ENCODE measurements around the gene RHOC. TPM values are rescaled to one million over a fixed set of nuclear protein-coding genes. Genes with fewer than 3 reads are reported as not detected.
A peak's percentile ranks its signal among the peaks of the same experiment; 100 is the strongest.

The RHOC gene
- total and polyA plus RNA-seq, 4 donors: 50.4 to 102 (median 68.8) TPM

DNA sequence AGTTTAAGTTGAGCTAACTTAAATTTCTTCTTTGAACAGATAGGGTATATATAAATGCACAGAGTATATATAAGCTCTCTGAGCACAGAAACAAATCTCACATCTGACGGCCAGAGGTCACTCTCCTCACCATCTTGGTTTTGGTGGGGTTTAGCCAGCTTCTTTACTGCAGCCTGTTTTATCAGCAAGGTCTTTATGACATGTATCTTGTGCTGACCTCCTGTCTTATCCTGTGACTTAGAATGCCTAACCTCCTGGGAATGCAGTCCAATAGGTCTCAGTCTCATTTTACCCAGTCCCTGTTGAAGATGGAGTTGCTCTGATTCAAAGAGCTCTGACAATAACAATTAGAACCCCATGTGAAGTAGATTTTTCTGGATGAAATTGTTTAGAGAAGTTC, 34.1 kb downstream of the RHOC start:
- no peaks in the 10 kb centered on the region for H3K27me3 ChIP-seq (ENCODE audit: control insufficient read depth in 4 of 4, insufficient read depth in 4 of 4, low read length in 3 of 4)
- WGBS: 94% methylated on average over 1 of the region's 1 CpG
- H3K27ac ChIP-seq (ENCODE audit: low read depth in 1 of 2, low read length in 2 of 2): peak overlapping the region; percentile 89 to 96
- DNase-seq (ENCODE audit: low spot score): no peak
- H3K4me1 ChIP-seq (ENCODE audit: control insufficient read depth in 4 of 4, insufficient read depth in 4 of 4, low read length in 3 of 4): peaks cover 0 to 26% (median 21%) of the 10 kb centered on the region in 4 donors
- H3K9me3 ChIP-seq (ENCODE audit: control insufficient read depth in 4 of 4, low read length in 3 of 4): no peaks in the 10 kb centered on the region
- H3K4me3 ChIP-seq (ENCODE audit: low read depth in 1 of 3, low read length in 3 of 3): no peak overlapping the region
- no peak for TF ChIP-seq NR2F2 (IDR thresholded peaks at IDR 0.05)
- TF ChIP-seq JUND (IDR thresholded peaks at IDR 0.05): no peak
- no peak for TF ChIP-seq RAD21 (IDR thresholded peaks at IDR 0.05)
- no peak for TF ChIP-seq RXRA (IDR thresholded peaks at IDR 0.05)
- TF ChIP-seq, protein P1, sequence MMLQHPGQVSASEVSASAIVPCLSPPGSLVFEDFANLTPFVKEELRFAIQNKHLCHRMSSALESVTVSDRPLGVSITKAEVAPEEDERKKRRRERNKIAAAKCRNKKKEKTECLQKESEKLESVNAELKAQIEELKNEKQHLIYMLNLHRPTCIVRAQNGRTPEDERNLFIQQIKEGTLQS (IDR thresholded peaks at IDR 0.05): no peak
- no peak for TF ChIP-seq REST (IDR thresholded peaks at IDR 0.05)
- TF ChIP-seq HNF4G (IDR thresholded peaks at IDR 0.05): no peak
- no peak for TF ChIP-seq GABPA (IDR thresholded peaks at IDR 0.05 in 1 of 2, conservative IDR thresholded peaks at IDR 0.05 in 1 of 2)
- TF ChIP-seq HNF4A (conservative IDR thresholded peaks at IDR 0.05): no peak
- no peak for TF ChIP-seq YY1 (IDR thresholded peaks at IDR 0.05)
- no peak for TF ChIP-seq TAF1 (conservative IDR thresholded peaks at IDR 0.05)
- TF ChIP-seq SP1 (IDR thresholded peaks at IDR 0.05): no peak
- TF ChIP-seq, protein P2, sequence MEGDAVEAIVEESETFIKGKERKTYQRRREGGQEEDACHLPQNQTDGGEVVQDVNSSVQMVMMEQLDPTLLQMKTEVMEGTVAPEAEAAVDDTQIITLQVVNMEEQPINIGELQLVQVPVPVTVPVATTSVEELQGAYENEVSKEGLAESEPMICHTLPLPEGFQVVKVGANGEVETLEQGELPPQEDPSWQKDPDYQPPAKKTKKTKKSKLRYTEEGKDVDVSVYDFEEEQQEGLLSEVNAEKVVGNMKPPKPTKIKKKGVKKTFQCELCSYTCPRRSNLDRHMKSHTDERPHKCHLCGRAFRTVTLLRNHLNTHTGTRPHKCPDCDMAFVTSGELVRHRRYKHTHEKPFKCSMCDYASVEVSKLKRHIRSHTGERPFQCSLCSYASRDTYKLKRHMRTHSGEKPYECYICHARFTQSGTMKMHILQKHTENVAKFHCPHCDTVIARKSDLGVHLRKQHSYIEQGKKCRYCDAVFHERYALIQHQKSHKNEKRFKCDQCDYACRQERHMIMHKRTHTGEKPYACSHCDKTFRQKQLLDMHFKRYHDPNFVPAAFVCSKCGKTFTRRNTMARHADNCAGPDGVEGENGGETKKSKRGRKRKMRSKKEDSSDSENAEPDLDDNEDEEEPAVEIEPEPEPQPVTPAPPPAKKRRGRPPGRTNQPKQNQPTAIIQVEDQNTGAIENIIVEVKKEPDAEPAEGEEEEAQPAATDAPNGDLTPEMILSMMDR (IDR thresholded peaks at IDR 0.05; ENCODE audit: low read depth, low read length, missing input control): no peak
- TF ChIP-seq EGR1 (IDR thresholded peaks at IDR 0.05; ENCODE audit: low read depth in 2 of 2): no peak
- TF ChIP-seq, protein P3, sequence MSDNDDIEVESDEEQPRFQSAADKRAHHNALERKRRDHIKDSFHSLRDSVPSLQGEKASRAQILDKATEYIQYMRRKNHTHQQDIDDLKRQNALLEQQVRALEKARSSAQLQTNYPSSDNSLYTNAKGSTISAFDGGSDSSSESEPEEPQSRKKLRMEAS (IDR thresholded peaks at IDR 0.05): no peak
- TF ChIP-seq FOXA2 (IDR thresholded peaks at IDR 0.05): no peak
- TF ChIP-seq FOXA1 (IDR thresholded peaks at IDR 0.05): no peak
- TF ChIP-seq, protein P4, sequence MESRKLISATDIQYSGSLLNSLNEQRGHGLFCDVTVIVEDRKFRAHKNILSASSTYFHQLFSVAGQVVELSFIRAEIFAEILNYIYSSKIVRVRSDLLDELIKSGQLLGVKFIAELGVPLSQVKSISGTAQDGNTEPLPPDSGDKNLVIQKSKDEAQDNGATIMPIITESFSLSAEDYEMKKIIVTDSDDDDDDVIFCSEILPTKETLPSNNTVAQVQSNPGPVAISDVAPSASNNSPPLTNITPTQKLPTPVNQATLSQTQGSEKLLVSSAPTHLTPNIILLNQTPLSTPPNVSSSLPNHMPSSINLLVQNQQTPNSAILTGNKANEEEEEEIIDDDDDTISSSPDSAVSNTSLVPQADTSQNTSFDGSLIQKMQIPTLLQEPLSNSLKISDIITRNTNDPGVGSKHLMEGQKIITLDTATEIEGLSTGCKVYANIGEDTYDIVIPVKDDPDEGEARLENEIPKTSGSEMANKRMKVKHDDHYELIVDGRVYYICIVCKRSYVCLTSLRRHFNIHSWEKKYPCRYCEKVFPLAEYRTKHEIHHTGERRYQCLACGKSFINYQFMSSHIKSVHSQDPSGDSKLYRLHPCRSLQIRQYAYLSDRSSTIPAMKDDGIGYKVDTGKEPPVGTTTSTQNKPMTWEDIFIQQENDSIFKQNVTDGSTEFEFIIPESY (IDR thresholded peaks at IDR 0.05): no peak
- H3K36me3 ChIP-seq (ENCODE audit: control insufficient read depth in 4 of 4, insufficient read depth in 3 of 4, low read depth in 1 of 4, low read length in 3 of 4): peaks cover 3 to 20% (median 17%) of the 10 kb centered on the region in 4 donors
- H3K9ac ChIP-seq (ENCODE audit: low read depth in 1 of 2, low read length in 2 of 2): no peak overlapping the region

Measured in liver (tissue), 9 donors.